Stimulated activated CD4-positive, alpha-beta T cell treated with anti-CD3 and anti-CD28 coated beads, Interleukin-2, amount 100 ng/mL, for 4 hours (primary cell): Measurements from ENCODE around the gene PIK3R6.

Experiments used
- DNase-seq: peaks from one replicate; pipeline ENCODE4 v3.0.0-alpha.2; 2020; ENCODE audit warnings: low read depth

PIK3R6 gene

DNA sequence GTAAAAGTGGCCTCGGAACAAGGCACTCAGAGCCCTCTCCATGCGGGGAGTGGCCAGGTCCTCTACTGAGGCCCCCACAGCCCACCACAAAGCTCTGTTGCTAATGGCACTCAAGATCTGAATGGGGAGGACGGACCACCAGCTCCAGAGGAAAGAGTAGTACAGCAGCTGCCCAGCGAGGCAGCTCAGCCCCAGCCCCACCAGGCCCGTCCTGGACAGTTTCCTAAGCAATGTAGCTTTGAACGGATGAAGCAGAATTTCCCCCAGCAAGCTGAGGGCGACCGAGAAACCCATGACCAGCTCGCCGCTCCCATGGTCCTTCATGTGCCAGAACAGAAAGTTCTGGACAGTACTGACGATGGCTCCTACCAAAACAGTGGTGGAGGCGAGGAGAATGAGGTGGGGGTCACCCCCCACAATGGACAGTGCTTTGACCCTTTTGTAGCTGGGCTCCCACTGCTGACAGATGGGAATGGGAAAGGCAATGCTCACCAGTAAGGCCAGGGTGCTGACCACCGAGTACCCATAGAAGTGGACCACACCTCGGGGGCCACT, 69.8 kb downstream of the PIK3R6 start:
- DNase-seq = no peak

DNA sequence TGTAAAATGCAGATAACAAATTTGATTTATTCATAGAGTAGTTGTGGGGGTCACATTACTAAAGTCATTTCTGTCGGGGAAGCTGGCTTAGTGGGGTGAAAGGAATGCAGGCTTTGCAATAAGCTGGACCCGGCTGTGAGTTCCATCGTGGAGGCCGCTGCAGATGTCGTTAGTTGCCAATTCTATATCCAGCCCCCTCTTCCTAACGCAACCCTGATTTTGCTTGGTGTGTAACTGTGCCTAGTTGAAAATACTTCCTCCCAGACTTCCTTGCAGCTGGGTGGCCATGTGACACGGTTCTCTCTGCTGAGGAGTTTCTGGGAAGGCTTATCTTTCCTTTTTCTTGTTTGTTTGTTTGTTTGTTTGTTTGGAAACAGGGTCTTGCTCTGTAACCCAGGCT, 72.8 kb downstream of the PIK3R6 start:
- no peak for DNase-seq

DNA sequence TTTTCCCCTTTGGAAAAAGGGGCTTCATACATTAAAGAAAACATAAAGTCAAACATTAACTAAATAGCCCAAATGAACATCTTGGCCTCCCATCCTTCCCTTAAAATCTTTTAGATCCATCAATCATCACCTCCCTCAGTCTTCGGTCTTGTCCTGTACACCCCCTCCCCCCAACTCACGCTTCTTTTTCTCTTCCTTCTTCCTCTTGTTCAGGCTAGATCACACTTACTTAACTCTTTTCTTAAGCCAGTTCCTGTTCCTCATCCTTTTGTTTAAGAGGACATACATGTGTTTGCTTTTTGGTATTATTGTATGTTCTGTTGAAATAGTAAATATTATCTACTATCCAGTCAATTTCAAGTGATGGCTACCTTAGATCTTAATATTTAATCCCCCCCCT, 73.8 kb downstream of the PIK3R6 start:
- DNase-seq = no peak

DNA sequence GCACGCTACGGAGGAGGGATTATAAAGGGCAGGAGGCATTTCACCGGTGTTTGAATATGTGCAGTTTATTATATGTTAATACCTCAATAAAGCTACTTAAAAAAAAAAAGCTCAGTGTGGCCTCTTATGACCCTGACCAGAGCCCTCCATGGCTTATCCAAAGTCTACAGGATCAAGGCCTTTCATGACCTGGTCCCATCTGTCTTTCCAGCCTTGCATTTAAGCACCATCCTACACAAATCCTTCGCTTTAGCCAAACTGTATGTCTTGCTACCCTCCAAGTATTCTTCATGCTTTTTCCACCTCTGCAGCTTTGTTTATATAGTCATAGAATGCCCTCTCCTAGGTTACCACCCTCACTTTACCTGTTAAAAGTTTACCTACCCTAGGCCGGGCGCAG, 74.8 kb downstream of the PIK3R6 start:
- DNase-seq = no peak

DNA sequence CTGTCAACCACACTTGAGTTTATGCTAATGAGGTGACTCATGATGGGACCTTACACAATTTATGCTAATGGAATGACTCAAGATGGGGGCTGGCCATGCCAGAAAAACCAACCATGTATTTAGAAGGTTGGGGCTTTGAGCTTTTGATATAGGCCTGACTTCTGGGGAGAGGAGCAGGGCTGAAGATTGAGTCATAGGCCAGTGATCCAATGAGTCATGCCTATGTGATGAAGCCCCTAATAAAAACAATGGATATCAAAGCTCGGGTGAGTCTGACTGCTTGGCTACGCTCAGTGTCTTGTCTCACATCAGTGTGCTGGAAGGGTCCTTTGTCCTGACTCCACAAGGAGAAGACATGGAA, 75.6 kb downstream of the PIK3R6 start:
- DNase-seq = no peak

DNA sequence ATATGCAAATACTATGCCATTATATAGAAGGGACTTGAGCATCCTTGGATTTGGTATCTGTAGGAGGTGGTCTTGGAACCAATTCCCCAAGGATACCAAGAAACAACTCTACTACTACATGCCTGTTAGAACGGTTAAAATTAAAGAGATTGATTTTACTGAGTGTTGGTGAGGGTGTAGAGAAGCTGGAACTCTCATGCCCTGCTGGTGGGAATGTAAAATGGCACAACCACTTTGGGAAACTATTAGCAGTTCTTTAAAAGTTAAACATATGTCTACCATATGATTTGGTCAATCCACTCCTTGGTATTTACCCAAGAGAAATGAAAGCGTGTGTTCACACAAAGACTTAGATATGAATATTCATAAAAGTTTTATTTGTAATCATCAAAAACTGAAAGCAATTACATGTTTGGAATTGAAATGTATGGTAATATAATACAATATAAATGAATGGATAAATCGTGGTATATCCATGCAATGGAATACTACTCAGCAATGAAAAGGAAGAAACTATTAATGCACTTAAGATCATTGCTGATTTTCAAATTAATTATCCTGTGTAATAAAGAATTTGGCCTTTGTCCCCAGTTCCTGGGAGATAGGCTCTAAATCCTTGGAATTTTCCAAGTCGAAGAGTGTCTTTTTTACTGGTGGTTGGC, 76.1 kb downstream of the PIK3R6 start:
- DNase-seq = no peak

DNA sequence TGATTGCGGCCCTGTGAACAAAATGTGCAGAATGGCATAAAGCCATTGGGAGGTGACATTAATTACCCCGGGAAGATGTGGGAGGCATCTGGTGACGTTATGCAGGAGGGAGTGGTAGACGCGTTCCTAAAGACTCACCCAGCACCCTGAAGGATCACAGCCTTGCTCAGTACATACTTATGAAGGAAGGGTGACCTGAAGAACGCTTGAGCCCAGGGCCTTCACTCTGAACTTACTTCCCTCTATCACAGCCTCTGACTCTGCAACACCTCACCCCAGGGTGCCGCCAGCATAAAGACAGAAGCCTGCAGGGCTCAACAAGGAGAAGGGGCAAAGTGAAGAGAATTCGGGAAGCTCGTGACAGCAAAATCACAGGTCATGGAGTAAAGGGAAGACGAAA, 77.7 kb downstream of the PIK3R6 start:
- no peak for DNase-seq

DNA sequence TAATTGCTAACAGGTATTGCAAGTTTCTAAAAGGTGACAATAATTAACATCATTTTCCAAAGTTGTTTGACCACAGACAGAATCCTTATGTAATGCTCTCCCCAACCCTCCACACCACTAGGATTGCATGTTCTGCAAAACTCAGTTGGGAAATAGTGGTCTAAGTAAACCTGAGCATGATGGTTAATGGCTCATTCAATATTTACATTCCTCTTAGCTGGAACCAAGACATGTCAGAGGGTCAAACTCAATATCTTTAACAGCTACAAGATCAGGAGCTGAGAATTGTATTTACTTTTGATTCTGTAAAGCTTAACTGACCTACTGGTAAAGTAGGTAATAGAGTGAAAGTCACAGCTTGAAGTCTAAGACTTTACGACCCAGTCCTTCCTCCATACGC, 78.5 kb downstream of the PIK3R6 start:
- no peak for DNase-seq

DNA sequence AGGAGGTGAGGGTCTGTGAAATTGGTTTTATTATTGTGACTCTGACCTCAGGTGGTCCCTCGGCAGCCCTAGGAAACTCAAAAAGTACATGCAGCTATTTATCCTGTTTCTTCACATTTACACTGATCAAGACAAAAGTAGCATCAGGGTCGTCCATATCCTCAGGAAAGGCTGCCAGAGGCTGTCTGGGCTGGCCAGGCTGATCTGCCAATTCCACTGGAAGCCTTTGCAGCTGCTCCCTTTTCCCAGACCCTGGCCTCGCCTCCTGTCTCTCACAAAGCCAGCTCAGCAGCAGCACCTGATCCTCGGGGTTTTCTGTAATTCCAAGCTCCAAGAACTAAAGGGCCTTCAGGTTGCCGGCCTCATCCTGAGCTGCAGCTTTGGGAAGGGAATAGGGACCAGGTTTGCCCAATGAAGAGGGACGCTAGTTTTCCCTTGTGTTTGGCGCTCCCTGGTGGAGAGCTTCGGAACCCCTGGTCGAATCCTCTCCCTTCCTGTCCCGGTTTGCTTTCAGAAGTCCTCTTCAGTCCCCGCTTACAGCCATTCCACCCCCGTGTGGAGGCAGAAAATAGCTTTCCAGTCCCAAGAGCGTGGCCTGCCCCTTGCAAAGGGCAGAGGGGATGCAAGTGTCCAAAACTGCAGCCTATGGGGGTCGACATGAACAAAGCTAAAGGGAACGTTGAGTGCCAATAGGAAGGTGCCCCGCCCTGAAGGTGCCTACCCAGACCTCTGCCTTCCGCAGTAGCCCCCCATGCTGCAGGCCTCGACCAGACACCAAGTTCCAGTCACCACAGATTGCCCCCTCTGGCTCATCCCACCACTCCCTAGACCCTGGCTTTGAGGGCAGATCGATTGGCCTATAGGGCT, 81.7 kb downstream of the PIK3R6 start:
- DNase-seq = peak; percentile 34

DNA sequence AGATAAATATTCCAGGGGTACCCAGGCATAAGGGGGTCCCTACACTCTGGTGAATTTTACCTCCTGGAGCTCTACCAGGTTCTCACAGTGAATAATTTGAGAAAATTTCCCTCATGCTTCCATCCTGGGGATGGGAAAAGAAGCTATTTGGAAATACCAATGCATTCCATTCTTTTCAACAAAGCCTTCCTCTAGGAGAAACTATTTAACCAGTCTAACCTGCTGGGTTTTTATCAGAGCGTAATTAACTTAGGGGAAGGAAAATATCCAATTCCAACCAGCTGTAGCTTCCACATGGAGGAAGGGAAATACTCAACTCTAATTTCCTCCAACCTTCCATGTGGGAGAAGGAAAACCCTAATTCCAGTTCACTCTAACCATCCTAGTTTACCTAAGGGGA, 85.3 kb downstream of the PIK3R6 start:
- no peak for DNase-seq

DNA sequence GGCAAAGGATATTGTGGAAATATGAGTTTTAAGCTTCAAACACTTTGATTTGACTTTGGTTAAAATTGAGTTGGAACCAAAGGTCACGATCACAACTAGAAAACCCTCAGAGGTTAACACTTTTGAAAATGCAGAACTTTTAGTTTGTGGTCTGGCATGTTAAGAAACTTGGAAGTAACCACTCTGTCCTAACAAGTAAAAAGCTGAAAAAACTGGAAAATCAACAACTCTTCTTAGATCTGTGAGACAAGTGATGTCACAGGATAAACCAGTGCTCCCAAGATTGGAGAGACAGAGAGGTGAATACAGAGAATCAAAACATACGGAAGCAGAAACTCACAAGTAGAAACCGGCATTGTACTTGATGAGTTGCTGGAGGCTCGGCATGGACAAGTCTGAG, 85.7 kb downstream of the PIK3R6 start:
- no peak for DNase-seq

DNA sequence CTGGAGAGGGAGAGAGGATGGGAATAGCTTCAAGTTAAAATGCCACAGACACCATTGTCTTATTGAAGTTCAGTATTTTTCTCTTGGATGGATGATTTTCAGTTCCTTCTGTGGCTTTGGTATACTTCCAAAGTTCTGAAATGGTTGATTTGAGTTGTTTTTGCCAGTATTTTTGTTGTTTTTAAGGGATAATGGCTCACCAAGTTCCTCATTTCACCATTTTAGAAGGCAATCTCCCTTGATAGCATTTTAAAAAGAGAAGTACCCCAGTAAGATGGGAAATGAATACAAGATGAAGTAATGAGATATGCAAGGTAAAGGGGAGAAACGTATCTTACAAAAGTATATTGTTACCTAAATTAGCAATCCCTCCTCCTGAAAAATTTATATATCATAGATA, 90.6 kb downstream of the PIK3R6 start:
- DNase-seq = no peak

DNA sequence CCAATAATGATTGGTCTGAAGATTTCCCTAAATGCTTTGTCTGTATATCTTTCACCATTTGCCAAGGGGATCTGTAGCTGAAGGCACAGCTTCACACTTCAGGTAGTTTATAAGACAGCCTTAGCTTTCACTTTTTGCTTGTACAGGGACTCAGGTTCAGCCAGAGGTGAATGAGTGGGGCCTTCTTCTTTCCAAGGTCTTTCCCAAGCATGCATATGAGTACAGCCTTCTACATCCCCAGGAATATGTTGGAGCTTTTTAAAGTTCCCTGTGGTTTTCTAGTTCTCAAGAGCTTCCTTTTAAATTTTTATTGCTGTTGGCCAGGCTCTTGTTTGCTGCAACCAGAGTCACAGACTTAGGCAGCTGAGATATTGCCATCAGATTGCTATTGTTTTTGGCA, 91.2 kb downstream of the PIK3R6 start:
- DNase-seq = no peak

DNA sequence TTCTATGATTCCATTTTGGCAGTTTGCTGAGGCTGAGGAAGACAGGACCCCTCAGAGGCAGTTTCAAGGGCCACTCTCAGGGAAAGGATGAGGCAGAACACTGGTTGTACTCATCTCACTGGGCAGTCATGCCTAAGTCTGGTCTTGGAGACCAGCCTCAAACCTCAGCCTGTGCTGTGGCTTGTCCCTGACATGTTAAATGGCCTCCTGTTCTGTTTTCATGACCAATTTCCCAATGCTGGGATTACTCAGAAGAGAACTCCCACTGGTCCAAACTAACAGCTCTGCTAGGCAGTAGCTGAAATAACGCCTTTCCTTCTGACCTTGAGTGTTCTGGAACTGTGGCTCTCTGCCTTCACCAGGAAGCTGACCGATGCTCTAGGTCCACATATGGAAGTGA, 100.7 kb downstream of the PIK3R6 start:
- DNase-seq = no peak

DNA sequence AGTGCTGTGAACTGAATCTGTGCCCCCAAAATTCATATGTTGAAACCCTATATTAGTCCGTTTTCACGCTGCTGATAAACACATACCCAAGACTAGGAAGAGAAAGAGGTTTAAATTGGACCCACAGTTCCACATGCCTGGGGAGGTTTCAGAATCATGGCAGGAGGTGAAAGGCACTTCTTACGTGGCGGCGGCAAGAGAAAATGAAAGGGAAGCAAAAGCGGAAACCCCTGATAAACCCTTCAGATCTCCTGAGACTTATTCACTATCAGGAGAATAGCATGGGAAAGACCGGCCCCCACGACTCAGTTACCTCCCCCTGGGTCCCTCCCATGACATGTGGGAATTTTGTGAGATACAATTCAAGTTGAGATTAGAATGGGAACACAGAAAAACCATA, 105.5 kb downstream of the PIK3R6 start:
- no peak for DNase-seq

DNA sequence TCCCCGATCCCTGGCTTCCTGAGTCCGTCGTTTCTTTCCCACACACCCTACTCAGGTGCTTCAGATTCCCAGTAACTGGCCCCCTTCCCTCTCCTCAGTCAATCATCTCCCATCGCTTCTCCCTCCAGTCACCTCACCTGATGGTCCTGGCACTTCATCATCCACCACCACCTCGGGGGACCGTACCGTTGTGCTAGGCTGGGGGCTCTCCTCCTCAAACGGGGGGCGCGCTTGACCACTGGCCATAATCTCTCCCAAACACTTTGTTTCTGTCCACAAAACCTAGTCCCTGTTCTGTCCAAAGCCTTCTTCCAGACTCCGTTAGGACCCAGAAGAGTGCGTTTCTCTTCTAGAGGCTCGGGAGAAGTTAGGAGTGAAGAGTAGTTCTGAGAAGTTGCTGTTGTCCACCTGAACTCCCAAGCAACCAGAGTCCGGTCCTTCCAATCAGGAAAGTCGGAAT, 109.3 kb downstream of the PIK3R6 start, which contains the start of gene SPDYE4:
Gene SPDYE4 (minus strand): TSS at position 410 of the 460 bp plus-strand sequence. CDS start 164 bp downstream, at position 246.
- no peak for DNase-seq

DNA sequence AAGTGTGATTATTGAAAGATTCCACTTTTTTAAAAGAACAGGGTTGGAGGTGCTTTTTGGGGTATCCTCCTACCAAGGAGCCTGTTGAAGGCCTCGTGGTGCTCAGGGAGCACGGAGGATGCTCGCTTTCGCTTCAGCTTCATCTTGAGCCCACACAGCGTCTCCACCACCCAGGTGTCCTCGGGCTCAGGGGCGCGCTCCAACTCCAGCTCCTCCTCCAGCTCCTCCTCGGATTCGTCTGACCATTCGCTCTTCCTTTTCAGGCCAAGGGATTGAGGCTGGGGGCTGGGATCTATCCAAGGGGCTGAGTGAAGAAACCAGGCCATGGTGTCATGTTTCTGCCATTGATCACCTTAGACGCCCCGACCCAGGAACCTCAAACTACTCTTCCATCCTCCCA, 110.3 kb downstream of the PIK3R6 start:
- no peak for DNase-seq

DNA sequence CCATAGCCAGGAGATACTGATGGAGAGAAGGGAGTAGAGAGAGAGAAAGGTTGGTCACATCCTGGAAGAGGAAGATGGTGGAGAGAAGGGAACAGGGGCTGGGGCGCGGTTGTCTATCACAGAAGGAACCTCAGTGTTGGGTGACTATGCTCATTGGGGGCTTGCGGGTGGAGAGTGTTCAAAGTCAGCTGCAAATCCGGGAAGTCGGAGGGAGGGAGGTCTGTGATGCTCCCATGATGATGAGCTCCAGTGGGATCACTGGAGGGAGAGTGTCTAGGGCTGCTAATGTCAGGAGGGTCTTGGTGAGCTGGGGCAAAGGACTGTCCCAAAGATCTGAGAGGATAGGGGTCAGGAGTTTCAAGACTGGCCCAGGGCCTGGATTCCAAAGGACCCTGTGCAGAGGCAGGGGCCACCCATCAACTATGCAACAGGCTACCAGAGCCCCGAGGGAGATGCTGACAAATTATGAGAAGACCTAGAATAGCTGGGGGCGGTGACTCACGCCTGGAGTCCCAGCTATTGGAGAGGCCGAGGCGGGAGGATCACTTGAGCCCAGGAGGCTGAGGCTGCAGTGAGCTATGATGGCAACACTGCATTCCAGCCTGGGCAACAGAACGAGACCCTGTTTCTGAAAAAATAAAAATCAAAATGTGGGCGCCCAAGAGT, 111.8 kb downstream of the PIK3R6 start:
- DNase-seq = no peak

DNA sequence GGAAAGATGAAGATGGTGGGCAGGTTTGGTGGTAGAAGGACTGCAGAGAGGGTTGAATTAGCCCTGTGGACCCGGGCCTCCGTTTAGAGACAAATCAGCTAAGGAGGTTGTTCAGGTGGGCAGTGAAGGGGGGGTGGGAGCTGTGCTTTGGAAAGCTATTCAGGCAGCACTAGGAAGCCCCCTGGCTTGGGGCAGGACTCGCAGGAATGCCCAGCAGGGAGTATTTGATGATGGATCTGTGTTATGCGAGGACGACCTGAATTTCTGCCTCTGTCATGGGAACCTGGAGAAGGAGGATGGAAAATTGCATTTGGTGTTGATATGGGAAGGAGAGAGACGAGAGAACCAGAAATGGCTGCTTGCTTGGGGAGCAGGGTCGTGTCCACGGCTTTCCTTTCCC, 112.6 kb downstream of the PIK3R6 start:
- DNase-seq = no peak

DNA sequence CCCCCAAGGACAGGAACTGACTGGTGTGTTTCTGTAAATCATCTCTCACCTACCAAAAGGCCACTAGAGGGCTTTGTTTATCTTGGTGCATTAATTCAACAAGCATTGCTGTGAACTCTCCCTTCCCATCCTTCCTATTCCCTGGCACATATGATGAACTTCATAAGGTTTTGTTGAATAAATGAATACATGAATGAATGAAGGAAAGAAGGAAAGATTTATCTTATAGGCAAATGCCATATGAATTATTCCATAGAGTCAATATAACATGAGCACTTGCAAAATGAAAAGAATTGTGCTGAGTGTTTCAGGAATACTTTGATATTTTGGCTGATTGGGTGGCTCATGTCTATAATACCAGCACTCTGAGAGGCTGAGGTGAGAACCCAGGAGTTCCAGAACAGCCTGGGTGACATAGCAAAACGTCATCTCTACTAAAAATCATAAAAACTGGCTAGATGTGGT, 113.5 kb downstream of the PIK3R6 start:
- no peak for DNase-seq

DNA sequence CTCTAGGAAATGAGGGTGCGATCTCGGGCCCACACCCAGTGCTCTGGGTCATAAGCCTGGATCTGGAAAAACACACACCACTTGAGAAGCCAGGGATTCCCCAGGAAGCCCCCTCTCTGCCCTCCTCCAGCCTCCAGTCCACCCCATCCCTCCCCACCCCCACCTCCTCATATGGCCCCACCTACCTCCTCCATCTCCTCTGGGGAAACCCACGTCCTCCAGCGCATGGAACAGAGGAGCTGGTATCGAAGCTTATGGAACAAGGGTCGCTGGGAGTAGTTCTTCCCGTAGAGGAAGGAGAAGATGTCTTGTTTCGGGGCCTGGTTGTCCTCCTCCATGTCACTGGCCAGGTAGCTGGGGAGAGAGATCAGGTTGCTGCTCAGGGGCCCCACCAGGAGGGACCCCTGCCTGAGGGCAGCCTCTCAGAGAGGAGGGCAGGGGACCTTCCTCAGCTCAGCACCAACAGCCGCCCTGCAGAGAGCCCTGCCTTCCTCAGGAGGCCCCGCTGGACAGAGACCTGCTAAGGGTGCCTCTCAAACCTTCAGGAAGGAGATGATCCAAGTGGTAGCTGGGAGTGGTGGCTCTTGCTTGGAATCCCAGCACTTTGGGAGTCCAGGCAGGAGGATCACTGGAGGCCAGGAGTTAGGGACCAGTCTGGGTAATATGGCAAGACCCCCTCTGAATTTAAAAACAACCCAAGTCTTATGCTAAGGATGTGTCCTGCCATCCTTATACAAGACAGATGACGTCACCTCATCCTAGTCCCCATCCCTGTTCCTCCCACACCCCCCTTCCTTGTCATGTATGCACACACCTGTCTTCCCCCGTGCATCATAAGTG, 114.1 kb downstream of the PIK3R6 start:
- no peak for DNase-seq
